Measurements from ENCODE around the gene FAM170B. TPM values are rescaled to one million over a fixed set of nuclear protein-coding genes. Genes with fewer than 3 reads are reported as not detected.

The FAM170B gene
- total RNA-seq, 1 donor from 2014 or later: not detected

GRCh38 chr10:49166484-49167400, 32.9 kb upstream of the FAM170B start:
- H3K36me3 Mint-ChIP-seq (ENCODE audit: low read depth, unreplicated experiment): no peaks in the 10 kb centered on the region
- H3K27ac Mint-ChIP-seq (ENCODE audit: unreplicated experiment): peak overlapping the region; percentile 40
- no peaks in the 10 kb centered on the region for H3K9me3 Mint-ChIP-seq (ENCODE audit: unreplicated experiment)
- peaks cover 4% of the 10 kb centered on the region for H3K4me1 Mint-ChIP-seq (ENCODE audit: unreplicated experiment)
- DNase-seq (ENCODE audit: low spot score): no peak
- no peak overlapping the region for H3K4me3 Mint-ChIP-seq (ENCODE audit: unreplicated experiment)
- no peak for TF ChIP-seq CTCF (IDR thresholded peaks at IDR 0.05; ENCODE audit: unreplicated experiment)
- H3K27me3 Mint-ChIP-seq (ENCODE audit: unreplicated experiment): peaks cover 3% of the 10 kb centered on the region

GRCh38 chr10:49165821-49166483, 32.1 kb upstream of the FAM170B start:
- no peak for TF ChIP-seq CTCF (IDR thresholded peaks at IDR 0.05; ENCODE audit: unreplicated experiment)

GRCh38 chr10:49165259-49165658, 31.4 kb upstream of the FAM170B start:
- no peak for TF ChIP-seq CTCF (IDR thresholded peaks at IDR 0.05; ENCODE audit: unreplicated experiment)
- Mint-ChIP-seq H3K4me3 (ENCODE audit: unreplicated experiment) (no peak overlapping the region), H3K36me3 (ENCODE audit: low read depth, unreplicated experiment) (no peaks in the 10 kb centered on the region), H3K4me1 (ENCODE audit: unreplicated experiment) (peaks cover 4% of the 10 kb centered on the region), H3K27ac (ENCODE audit: unreplicated experiment) (no peak overlapping the region), H3K27me3 (ENCODE audit: unreplicated experiment) (peaks cover 3% of the 10 kb centered on the region), H3K9me3 (ENCODE audit: unreplicated experiment) (no peaks in the 10 kb centered on the region)
- no peak for DNase-seq (ENCODE audit: low spot score)

More at GRCh38 chr10:49165821-49166483, 32.1 kb upstream of the FAM170B start:
- H3K27ac Mint-ChIP-seq (ENCODE audit: unreplicated experiment): no peak overlapping the region
- H3K9me3 Mint-ChIP-seq (ENCODE audit: unreplicated experiment): no peaks in the 10 kb centered on the region
- no peak overlapping the region for H3K4me3 Mint-ChIP-seq (ENCODE audit: unreplicated experiment)
- peaks cover 3% of the 10 kb centered on the region for H3K27me3 Mint-ChIP-seq (ENCODE audit: unreplicated experiment)
- DNase-seq (ENCODE audit: low spot score): no peak
- no peaks in the 10 kb centered on the region for H3K36me3 Mint-ChIP-seq (ENCODE audit: low read depth, unreplicated experiment)
- H3K4me1 Mint-ChIP-seq (ENCODE audit: unreplicated experiment): peaks cover 4% of the 10 kb centered on the region

GRCh38 chr10:49164559-49165188, 30.9 kb upstream of the FAM170B start:
- H3K9me3 Mint-ChIP-seq (ENCODE audit: unreplicated experiment): no peaks in the 10 kb centered on the region
- H3K4me1 Mint-ChIP-seq (ENCODE audit: unreplicated experiment): peaks cover 4% of the 10 kb centered on the region
- H3K27me3 Mint-ChIP-seq (ENCODE audit: unreplicated experiment): peaks cover 3% of the 10 kb centered on the region
- peak; percentile 69 for DNase-seq (ENCODE audit: low spot score)
- H3K36me3 Mint-ChIP-seq (ENCODE audit: low read depth, unreplicated experiment): no peaks in the 10 kb centered on the region
- H3K27ac Mint-ChIP-seq (ENCODE audit: unreplicated experiment): no peak overlapping the region
- no peak for TF ChIP-seq CTCF (IDR thresholded peaks at IDR 0.05; ENCODE audit: unreplicated experiment)
- no peak overlapping the region for H3K4me3 Mint-ChIP-seq (ENCODE audit: unreplicated experiment)
